Natural killer cell (primary cell): ENCODE results near the gene RRAGC. TPM values are rescaled to one million over a fixed set of nuclear protein-coding genes. Genes with fewer than 3 reads are reported as not detected.

Experiments
- ATAC-seq, 3 donors: fragments of 150-1000 bp in 2 of 3; fragments of 200-7000 bp in 1 of 3; cut with Tn5 transposase; 1 replicate in 1 of 3; 2 replicates in 2 of 3; pipeline ENCODE4 v1.10.0; 2021; ENCODE audit warnings: mild to moderate bottlenecking in 2 of 3, moderate library complexity in 2 of 3
- DNase-seq, 2 donors: peaks; one replicate each; pipeline versions ENCODE4 v3.0.0 to v3.0.0-alpha.2; 2013 to 2021; ENCODE audit warnings: mixed read lengths in 1 of 2
- H3K27ac ChIP-seq: one replicate; pipeline ENCODE4 v1.5.1; 2013; ENCODE audit warnings: mild to moderate bottlenecking, low read length
- H3K27me3 ChIP-seq: one replicate; pipeline ENCODE4 v1.6.1; 2013; ENCODE audit warnings: low read length; ENCODE audit not compliant: control insufficient read depth, insufficient read depth
- H3K36me3 ChIP-seq: one replicate; pipeline ENCODE4 v1.6.1; 2013; ENCODE audit warnings: low read length; ENCODE audit not compliant: control insufficient read depth, insufficient read depth
- H3K4me1 ChIP-seq: one replicate; pipeline ENCODE4 v1.6.1; 2013; ENCODE audit warnings: low read length; ENCODE audit not compliant: control insufficient read depth, insufficient read depth
- H3K4me3 ChIP-seq: one replicate; pipeline ENCODE4 v1.5.1; 2013; ENCODE audit warnings: low read length
- H3K9me3 ChIP-seq: one replicate; pipeline ENCODE4 v1.6.1; 2013; ENCODE audit warnings: low read length; ENCODE audit not compliant: control insufficient read depth, insufficient read depth
- H3K27ac Mint-ChIP-seq, 2 donors: one replicate each; pipeline ENCODE4 v1.8.0; 2022; ENCODE audit warnings: mild to moderate bottlenecking in 2 of 2, mixed read lengths in 2 of 2, moderate library complexity in 1 of 2
- H3K27me3 Mint-ChIP-seq, 2 donors: one replicate each; pipeline ENCODE4 v1.8.0; 2022; ENCODE audit warnings: low read depth in 2 of 2, mixed read lengths in 2 of 2
- H3K36me3 Mint-ChIP-seq: one replicate; pipeline ENCODE4 v1.8.0; 2022; ENCODE audit warnings: mixed read lengths
- H3K4me1 Mint-ChIP-seq, 2 donors: one replicate each; pipeline ENCODE4 v1.8.0; 2022; ENCODE audit warnings: mixed read lengths in 2 of 2
- H3K4me3 Mint-ChIP-seq: one replicate; pipeline ENCODE4 v1.8.0; 2022; ENCODE audit warnings: mild to moderate bottlenecking, moderate library complexity, mixed read lengths
- H3K9me3 Mint-ChIP-seq, 2 donors: one replicate each; pipeline ENCODE4 v1.8.0; 2022; ENCODE audit warnings: mixed read lengths in 2 of 2
- CTCF ChIP-seq: fragments of 200-600 bp; IDR thresholded peaks from one replicate; pipeline ENCODE4 v1.8.0; 2022; ENCODE audit warnings: antibody characterized with exemption
- WGBS: methylation state at CpG from one replicate; pipeline ENCODE4 v1.1.7; 2013; ENCODE audit warnings: missing lambda C conversion rate; ENCODE audit not compliant: insufficient coverage; 5-methylcytosine and 5-hydroxymethylcytosine counted together
- intact Hi-C: fragments of 100-400 bp; cut with micrococcal nuclease; formaldehyde crosslinking; loops from one replicate; pipeline ENCODE4 v1.14.2; 2022
- total RNA-seq, 4 donors: library from RNA; stranded (reverse); fragments of 120-200 nt in 1 of 4; gene quantifications; one replicate each; pipeline versions ENCODE4 v1.2.3 to v1.2.4, GENCODE V29; 2013 to 2022

The RRAGC gene
- total RNA-seq, 3 donors from 2014 or later (not counting 1 experiment from before 2014, with no cell fraction given) = 15.9 to 24.9 (median 22.0) TPM

GRCh38 chr1:38815903-38816627 is 43.5 kb downstream of the RRAGC start:
- Histone ChIP-seq H3K4me1 (peaks cover 12% of the 10 kb centered on the region), H3K27me3 (peaks cover 30% of the 10 kb centered on the region), H3K27ac (no peak overlapping the region), H3K9me3 (peaks cover 8% of the 10 kb centered on the region), H3K4me3 (no peak overlapping the region), H3K36me3 (no peaks in the 10 kb centered on the region)
- 22% methylated on average over 36 of the region's 36 CpGs for WGBS
- no peak overlapping the region for H3K4me3 Mint-ChIP-seq
- peak in 1 of 3 donors; percentile 33 for ATAC-seq
- H3K36me3 Mint-ChIP-seq = no peaks in the 10 kb centered on the region
- H3K9me3 Mint-ChIP-seq = no peaks in the 10 kb centered on the region
- H3K27me3 Mint-ChIP-seq = peaks cover 52 to 83% of the 10 kb centered on the region in 2 donors
- H3K4me1 Mint-ChIP-seq = no peaks in the 10 kb centered on the region
- no peak overlapping the region for H3K27ac Mint-ChIP-seq
- DNase-seq = peak in 1 of 2 donors; percentile 21
- TF ChIP-seq CTCF = no peak
- intact Hi-C loops = no loop called here

DNA sequence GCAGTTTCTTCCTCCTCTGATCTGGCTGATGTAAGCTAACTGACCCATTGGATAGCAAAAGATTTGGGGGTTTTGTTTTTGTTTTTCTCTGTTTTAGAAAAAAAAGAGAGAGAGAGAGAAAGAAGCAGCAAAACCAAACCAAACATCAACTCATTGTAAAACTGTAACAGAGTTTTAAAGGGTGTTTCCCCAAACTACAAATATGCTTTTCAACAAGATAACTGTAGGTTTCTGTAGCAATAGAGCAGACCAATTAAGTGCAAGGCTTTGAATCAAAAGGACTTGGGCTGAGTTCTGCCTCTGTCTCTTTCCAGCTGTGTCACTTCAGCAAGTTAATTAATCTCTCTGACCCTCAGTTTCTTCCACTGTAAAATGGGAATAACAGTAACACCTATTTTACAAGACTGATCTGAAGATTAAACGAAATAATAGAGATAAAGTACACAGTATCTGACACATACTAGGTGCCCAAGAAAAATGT is 44.5 kb downstream of the RRAGC start:
- no peak overlapping the region for H3K27ac ChIP-seq
- no peak for ATAC-seq
- H3K4me3 ChIP-seq = no peak overlapping the region

DNA sequence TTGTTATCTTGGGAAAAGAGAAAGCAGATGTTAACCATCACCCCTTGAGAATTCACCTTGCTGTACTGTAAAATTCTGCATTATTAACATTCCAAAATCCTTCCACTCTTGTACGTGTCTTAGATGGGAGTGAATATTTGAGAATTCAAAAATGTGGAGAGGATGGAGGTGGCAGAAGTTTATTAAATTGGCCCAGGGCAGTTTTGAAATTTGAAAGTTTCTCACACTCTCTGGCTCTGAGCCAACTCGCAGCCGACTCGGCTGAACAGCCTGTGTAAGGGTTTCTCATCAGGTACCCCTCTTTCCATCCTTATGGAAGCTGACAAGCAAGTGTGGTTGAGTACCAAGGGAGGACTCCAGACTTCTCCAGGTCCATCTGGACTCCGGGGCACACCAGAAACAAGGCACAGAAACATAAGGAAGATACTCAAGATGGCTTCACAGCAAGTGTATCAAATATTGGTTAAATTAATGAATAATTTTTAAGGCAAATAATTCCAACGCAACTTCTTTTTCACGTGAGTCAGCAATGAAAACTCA is 45.1 kb downstream of the RRAGC start:
- no peaks in the 10 kb centered on the region for H3K9me3 Mint-ChIP-seq
- H3K4me1 Mint-ChIP-seq = no peaks in the 10 kb centered on the region
- Histone ChIP-seq H3K4me1 (peaks cover 12% of the 10 kb centered on the region), H3K36me3 (no peaks in the 10 kb centered on the region), H3K4me3 (no peak overlapping the region), H3K27me3 (peaks cover 30% of the 10 kb centered on the region), H3K27ac (no peak overlapping the region), H3K9me3 (peaks cover 8% of the 10 kb centered on the region)
- DNase-seq (no peak), ATAC-seq (no peak)
- no peak for TF ChIP-seq CTCF
- H3K4me3 Mint-ChIP-seq = no peak overlapping the region
- no peak overlapping the region for H3K27ac Mint-ChIP-seq
- intact Hi-C loops = no loop called here
- peaks cover 54 to 68% of the 10 kb centered on the region in 2 donors for H3K27me3 Mint-ChIP-seq
- WGBS = 80% methylated on average over 5 of the region's 7 CpGs
- H3K36me3 Mint-ChIP-seq = no peaks in the 10 kb centered on the region

More for the DNA sequence above, 44.5 kb downstream of the RRAGC start:
- Histone ChIP-seq H3K36me3 (no peaks in the 10 kb centered on the region), H3K4me1 (peaks cover 12% of the 10 kb centered on the region), H3K27me3 (peaks cover 30% of the 10 kb centered on the region), H3K9me3 (peaks cover 8% of the 10 kb centered on the region)
- intact Hi-C loops = no loop called here
- TF ChIP-seq CTCF = no peak
- no peak for DNase-seq
- Mint-ChIP-seq H3K4me1 (no peaks in the 10 kb centered on the region), H3K27me3 (peaks cover 57 to 73% of the 10 kb centered on the region in 2 donors), H3K27ac (no peak overlapping the region), H3K9me3 (no peaks in the 10 kb centered on the region), H3K36me3 (no peaks in the 10 kb centered on the region), H3K4me3 (no peak overlapping the region)
- WGBS = 88% methylated on average over 1 of the region's 1 CpG
